ENCODE data around the gene PDE6B. TPM values are rescaled to one million over a fixed set of nuclear protein-coding genes. Genes with fewer than 3 reads are reported as not detected.

PDE6B gene
- polyA plus RNA-seq, 1 donor from 2014 or later, result 3.2 TPM

DNA sequence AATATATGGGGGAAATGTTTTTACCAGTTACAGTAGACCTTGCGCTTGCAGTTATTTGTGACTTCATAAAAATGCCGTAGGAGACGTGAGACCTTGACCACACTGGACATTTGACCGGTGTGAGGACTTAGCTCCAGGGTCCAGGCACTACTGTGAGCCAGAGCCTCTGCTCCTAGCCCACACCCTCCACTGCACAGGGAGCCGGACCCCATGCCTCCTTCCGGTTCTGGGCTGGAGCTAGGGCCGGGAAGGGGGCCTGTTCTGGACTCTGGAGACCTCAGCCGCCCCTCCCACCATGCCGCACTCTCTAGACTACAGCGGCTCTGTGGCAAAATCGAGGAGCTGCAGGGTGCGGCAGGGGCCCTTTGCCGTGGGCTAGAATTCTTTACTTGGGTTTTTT lies 85.5 kb downstream of the PDE6B start:
- no peak overlapping the region for H3K9ac ChIP-seq (ENCODE audit: low read length)
- peaks cover 6% of the 10 kb centered on the region for H3F3A ChIP-seq (ENCODE audit: insufficient read depth, low read length, poor library complexity, severe bottlenecking)
- TF ChIP-seq TAF1 (IDR thresholded peaks at IDR 0.05; ENCODE audit: low read depth), result no peak
- no peak for TF ChIP-seq EZH2 (IDR thresholded peaks at IDR 0.05; ENCODE audit: borderline replicate concordance, insufficient read depth, low read length, poor library complexity, severe bottlenecking)
- no peak for TF ChIP-seq SMC3 (conservative IDR thresholded peaks at IDR 0.05; ENCODE audit: poor library complexity)
- TF ChIP-seq POLR2AphosphoS5 (IDR thresholded peaks at IDR 0.05), result no peak
- no peak for TF ChIP-seq RAD21 (conservative IDR thresholded peaks at IDR 0.05)
- no peak for TF ChIP-seq MXI1 (conservative IDR thresholded peaks at IDR 0.05; ENCODE audit: poor library complexity, severe bottlenecking)
- no peaks in the 10 kb centered on the region for H3K27me3 ChIP-seq (ENCODE audit: insufficient read depth, low read depth, low read length)
- H3K4me3 ChIP-seq (ENCODE audit: low read length), result peak overlapping the region; percentile 80
- H3K27ac ChIP-seq (ENCODE audit: low read length), result peak overlapping the region; percentile 33
- H3K36me3 ChIP-seq (ENCODE audit: insufficient read depth, low read length), result no peaks in the 10 kb centered on the region
- peak overlapping the region; percentile 35 for H3K4me2 ChIP-seq (ENCODE audit: low read length)
- H2AFZ ChIP-seq (ENCODE audit: low read depth, low read length), result no peak overlapping the region
- peaks cover 77% of the 10 kb centered on the region for H3K79me2 ChIP-seq (replicated peaks; ENCODE audit: insufficient read depth, low read length)
- H3K9me3 ChIP-seq (ENCODE audit: low read length), result no peaks in the 10 kb centered on the region
- no peaks in the 10 kb centered on the region for H3K9me2 ChIP-seq (ENCODE audit: insufficient read depth, low read length)
- peaks cover 32% of the 10 kb centered on the region for H4K20me1 ChIP-seq (ENCODE audit: insufficient read depth)

GRCh38 chr4:712093-712492 lies 86.7 kb downstream of the PDE6B start:
- Histone ChIP-seq H2AFZ (ENCODE audit: low read depth, low read length) (no peak overlapping the region), H3K9ac (ENCODE audit: low read length) (no peak overlapping the region), H3K27me3 (ENCODE audit: insufficient read depth, low read depth, low read length) (no peaks in the 10 kb centered on the region), H3K4me3 (ENCODE audit: low read length) (no peak overlapping the region), H3K27ac (ENCODE audit: low read length) (no peak overlapping the region), H3K79me2 (replicated peaks; ENCODE audit: insufficient read depth, low read length) (peaks cover 67% of the 10 kb centered on the region), H3K9me2 (ENCODE audit: insufficient read depth, low read length) (no peaks in the 10 kb centered on the region), H4K20me1 (ENCODE audit: insufficient read depth) (peaks cover 32% of the 10 kb centered on the region), H3K9me3 (ENCODE audit: low read length) (no peaks in the 10 kb centered on the region), H3F3A (ENCODE audit: insufficient read depth, low read length, poor library complexity, severe bottlenecking) (peaks cover 6% of the 10 kb centered on the region), H3K4me2 (ENCODE audit: low read length) (no peak overlapping the region), H3K36me3 (ENCODE audit: insufficient read depth, low read length) (no peaks in the 10 kb centered on the region)
- no peak for TF ChIP-seq RAD21 (conservative IDR thresholded peaks at IDR 0.05)
- no peak for TF ChIP-seq SMC3 (conservative IDR thresholded peaks at IDR 0.05; ENCODE audit: poor library complexity)
- no peak for TF ChIP-seq EP300 (conservative IDR thresholded peaks at IDR 0.05; ENCODE audit: poor library complexity, severe bottlenecking)
- TF ChIP-seq TAF1 (IDR thresholded peaks at IDR 0.05; ENCODE audit: low read depth), result no peak
- TF ChIP-seq, protein P1, sequence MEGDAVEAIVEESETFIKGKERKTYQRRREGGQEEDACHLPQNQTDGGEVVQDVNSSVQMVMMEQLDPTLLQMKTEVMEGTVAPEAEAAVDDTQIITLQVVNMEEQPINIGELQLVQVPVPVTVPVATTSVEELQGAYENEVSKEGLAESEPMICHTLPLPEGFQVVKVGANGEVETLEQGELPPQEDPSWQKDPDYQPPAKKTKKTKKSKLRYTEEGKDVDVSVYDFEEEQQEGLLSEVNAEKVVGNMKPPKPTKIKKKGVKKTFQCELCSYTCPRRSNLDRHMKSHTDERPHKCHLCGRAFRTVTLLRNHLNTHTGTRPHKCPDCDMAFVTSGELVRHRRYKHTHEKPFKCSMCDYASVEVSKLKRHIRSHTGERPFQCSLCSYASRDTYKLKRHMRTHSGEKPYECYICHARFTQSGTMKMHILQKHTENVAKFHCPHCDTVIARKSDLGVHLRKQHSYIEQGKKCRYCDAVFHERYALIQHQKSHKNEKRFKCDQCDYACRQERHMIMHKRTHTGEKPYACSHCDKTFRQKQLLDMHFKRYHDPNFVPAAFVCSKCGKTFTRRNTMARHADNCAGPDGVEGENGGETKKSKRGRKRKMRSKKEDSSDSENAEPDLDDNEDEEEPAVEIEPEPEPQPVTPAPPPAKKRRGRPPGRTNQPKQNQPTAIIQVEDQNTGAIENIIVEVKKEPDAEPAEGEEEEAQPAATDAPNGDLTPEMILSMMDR (IDR thresholded peaks at IDR 0.05; ENCODE audit: poor library complexity, severe bottlenecking), result no peak
- no peak for TF ChIP-seq EZH2 (IDR thresholded peaks at IDR 0.05; ENCODE audit: borderline replicate concordance, insufficient read depth, low read length, poor library complexity, severe bottlenecking)
- TF ChIP-seq, protein P2, sequence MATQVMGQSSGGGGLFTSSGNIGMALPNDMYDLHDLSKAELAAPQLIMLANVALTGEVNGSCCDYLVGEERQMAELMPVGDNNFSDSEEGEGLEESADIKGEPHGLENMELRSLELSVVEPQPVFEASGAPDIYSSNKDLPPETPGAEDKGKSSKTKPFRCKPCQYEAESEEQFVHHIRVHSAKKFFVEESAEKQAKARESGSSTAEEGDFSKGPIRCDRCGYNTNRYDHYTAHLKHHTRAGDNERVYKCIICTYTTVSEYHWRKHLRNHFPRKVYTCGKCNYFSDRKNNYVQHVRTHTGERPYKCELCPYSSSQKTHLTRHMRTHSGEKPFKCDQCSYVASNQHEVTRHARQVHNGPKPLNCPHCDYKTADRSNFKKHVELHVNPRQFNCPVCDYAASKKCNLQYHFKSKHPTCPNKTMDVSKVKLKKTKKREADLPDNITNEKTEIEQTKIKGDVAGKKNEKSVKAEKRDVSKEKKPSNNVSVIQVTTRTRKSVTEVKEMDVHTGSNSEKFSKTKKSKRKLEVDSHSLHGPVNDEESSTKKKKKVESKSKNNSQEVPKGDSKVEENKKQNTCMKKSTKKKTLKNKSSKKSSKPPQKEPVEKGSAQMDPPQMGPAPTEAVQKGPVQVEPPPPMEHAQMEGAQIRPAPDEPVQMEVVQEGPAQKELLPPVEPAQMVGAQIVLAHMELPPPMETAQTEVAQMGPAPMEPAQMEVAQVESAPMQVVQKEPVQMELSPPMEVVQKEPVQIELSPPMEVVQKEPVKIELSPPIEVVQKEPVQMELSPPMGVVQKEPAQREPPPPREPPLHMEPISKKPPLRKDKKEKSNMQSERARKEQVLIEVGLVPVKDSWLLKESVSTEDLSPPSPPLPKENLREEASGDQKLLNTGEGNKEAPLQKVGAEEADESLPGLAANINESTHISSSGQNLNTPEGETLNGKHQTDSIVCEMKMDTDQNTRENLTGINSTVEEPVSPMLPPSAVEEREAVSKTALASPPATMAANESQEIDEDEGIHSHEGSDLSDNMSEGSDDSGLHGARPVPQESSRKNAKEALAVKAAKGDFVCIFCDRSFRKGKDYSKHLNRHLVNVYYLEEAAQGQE (IDR thresholded peaks at IDR 0.05; ENCODE audit: borderline replicate concordance), result no peak
- TF ChIP-seq POLR2AphosphoS5 (IDR thresholded peaks at IDR 0.05), result no peak
- TF ChIP-seq MXI1 (conservative IDR thresholded peaks at IDR 0.05; ENCODE audit: poor library complexity, severe bottlenecking), result no peak
